ENCODE measurements around the gene RALY. TPM values are rescaled to one million over a fixed set of nuclear protein-coding genes. Genes with fewer than 3 reads are reported as not detected.

The RALY gene
- total RNA-seq, 1 experiment from 2014 or later: 185 TPM

- TF ChIP-seq, protein P1, sequence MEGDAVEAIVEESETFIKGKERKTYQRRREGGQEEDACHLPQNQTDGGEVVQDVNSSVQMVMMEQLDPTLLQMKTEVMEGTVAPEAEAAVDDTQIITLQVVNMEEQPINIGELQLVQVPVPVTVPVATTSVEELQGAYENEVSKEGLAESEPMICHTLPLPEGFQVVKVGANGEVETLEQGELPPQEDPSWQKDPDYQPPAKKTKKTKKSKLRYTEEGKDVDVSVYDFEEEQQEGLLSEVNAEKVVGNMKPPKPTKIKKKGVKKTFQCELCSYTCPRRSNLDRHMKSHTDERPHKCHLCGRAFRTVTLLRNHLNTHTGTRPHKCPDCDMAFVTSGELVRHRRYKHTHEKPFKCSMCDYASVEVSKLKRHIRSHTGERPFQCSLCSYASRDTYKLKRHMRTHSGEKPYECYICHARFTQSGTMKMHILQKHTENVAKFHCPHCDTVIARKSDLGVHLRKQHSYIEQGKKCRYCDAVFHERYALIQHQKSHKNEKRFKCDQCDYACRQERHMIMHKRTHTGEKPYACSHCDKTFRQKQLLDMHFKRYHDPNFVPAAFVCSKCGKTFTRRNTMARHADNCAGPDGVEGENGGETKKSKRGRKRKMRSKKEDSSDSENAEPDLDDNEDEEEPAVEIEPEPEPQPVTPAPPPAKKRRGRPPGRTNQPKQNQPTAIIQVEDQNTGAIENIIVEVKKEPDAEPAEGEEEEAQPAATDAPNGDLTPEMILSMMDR (conservative IDR thresholded peaks at IDR 0.05; ENCODE audit: low read depth, low read length): no peak
- TF ChIP-seq EZH2 (IDR thresholded peaks at IDR 0.05; ENCODE audit: borderline replicate concordance, low read depth, low read length, poor library complexity, severe bottlenecking): no peak
- DNase-seq (ENCODE audit: low spot score): peak; percentile 42
- Histone ChIP-seq H3K4me3 (ENCODE audit: low read depth, low read length, poor library complexity, severe bottlenecking) (no peak overlapping the region), H3K36me3 (ENCODE audit: insufficient read depth, low read length, poor library complexity, severe bottlenecking) (peaks cover 43% of the 10 kb centered on the region), H3K27ac (ENCODE audit: low read depth, low read length, poor library complexity, severe bottlenecking) (peak overlapping the region; percentile 56), H3K9me3 (ENCODE audit: low read depth, low read length, poor library complexity, severe bottlenecking) (no peaks in the 10 kb centered on the region), H3K27me3 (replicated peaks; ENCODE audit: insufficient read depth, low read depth, low read length, poor library complexity) (no peaks in the 10 kb centered on the region), H3K4me1 (ENCODE audit: insufficient read depth, low read length, poor library complexity, severe bottlenecking) (peaks cover 32% of the 10 kb centered on the region)
- BruUV-seq (replicated peaks): no TSS peak
- ChIA-PET POLR2A (ENCODE audit: low non-redundant PET) (no interaction called here), CTCF (no interaction called here)
- intact Hi-C loops (cut with micrococcal nuclease; ENCODE audit: unreplicated experiment): no loop called here
These were observed 90.7 kb downstream of the RALY start for GRCh38 chr20:34084227-34084923.

DNA sequence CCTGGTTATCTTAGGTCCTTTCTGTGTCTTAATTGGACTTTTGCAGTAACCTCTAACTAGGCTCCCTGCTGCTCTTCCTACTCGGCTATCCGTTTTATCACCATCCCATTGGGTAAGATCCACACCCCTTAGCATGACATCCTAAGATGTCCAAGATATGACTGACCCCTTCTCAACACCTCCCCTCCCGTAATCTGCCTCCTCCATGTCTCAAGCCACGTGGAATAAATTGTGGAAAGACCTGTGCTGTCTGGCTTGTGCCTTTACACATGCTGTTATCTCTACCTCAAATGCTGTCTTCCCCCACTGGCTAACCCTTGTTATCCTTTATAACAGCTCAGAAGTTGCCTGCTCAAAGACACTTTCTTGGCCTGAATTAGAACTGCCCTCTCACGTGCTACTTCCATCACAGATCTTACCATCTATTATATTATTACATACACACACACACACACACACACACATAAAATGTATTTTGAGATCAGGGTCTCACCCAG, 91.9 kb downstream of the RALY start:
- H3K36me3 ChIP-seq (ENCODE audit: insufficient read depth, low read length, poor library complexity, severe bottlenecking): peaks cover 55% of the 10 kb centered on the region
- no peak for TF ChIP-seq EZH2 (IDR thresholded peaks at IDR 0.05; ENCODE audit: borderline replicate concordance, low read depth, low read length, poor library complexity, severe bottlenecking)
- TF ChIP-seq, protein P1 (conservative IDR thresholded peaks at IDR 0.05; ENCODE audit: low read depth, low read length): no peak
- no peaks in the 10 kb centered on the region for H3K9me3 ChIP-seq (ENCODE audit: low read depth, low read length, poor library complexity, severe bottlenecking)
- no peak for DNase-seq (ENCODE audit: low spot score)
- H3K4me3 ChIP-seq (ENCODE audit: low read depth, low read length, poor library complexity, severe bottlenecking): no peak overlapping the region
- peaks cover 32% of the 10 kb centered on the region for H3K4me1 ChIP-seq (ENCODE audit: insufficient read depth, low read length, poor library complexity, severe bottlenecking)
- intact Hi-C loops (cut with micrococcal nuclease; ENCODE audit: unreplicated experiment): no loop called here
- H3K27me3 ChIP-seq (replicated peaks; ENCODE audit: insufficient read depth, low read depth, low read length, poor library complexity): no peaks in the 10 kb centered on the region
- H3K27ac ChIP-seq (ENCODE audit: low read depth, low read length, poor library complexity, severe bottlenecking): no peak overlapping the region
- no TSS peak for BruUV-seq (replicated peaks)
- CTCF ChIA-PET: no interaction called here
- POLR2A ChIA-PET (ENCODE audit: low non-redundant PET): no interaction called here

DNA sequence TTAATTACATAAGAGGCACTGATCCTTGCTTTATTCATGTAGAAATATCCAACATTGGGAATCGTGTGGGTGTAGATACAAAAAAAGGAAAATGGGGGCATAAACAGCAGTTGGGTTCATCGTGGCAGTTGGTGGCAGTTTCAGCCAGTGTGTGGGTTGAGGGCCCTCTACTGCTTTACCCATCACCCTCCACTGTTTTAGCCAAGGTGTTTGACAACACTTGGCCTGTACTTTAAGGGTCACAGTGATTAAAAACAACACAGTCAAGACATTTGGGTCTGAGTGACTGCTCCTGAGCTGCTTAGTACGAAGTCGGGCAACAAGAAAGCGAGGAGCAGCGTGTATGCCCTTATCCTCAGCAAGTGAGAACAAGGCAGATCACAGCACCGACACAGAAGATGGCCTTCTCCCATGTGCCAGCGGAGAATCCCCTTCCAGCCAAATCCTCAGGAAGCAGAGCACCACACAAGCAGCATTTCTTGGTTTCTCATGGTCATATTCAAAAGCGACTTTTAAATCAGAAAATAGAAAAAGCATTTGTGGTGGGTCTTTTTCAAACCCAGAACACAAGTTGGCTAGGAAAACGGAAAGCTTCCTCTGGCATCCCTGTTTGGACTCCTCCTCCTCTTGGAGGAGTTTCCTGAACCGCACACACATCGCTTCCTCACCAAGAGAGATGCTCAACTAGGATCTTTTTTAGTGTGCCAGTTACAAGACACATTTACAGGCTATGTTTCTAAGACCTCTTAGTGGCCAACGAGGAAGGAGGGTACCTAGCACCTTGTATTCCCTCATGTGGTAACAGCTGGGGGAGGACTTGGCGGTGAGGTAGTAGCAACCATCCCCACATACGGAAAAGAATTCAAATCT, 94.8 kb downstream of the RALY start:
- POLR2A ChIA-PET (ENCODE audit: low non-redundant PET): no interaction called here
- H3K9me3 ChIP-seq (ENCODE audit: low read depth, low read length, poor library complexity, severe bottlenecking): no peaks in the 10 kb centered on the region
- no peak overlapping the region for H3K27ac ChIP-seq (ENCODE audit: low read depth, low read length, poor library complexity, severe bottlenecking)
- CTCF ChIA-PET: no interaction called here
- TF ChIP-seq EZH2 (IDR thresholded peaks at IDR 0.05; ENCODE audit: borderline replicate concordance, low read depth, low read length, poor library complexity, severe bottlenecking): no peak
- TF ChIP-seq, protein P1 (conservative IDR thresholded peaks at IDR 0.05; ENCODE audit: low read depth, low read length): no peak
- no peak for DNase-seq (ENCODE audit: low spot score)
- no TSS peak for BruUV-seq (replicated peaks)
- peaks cover 14% of the 10 kb centered on the region for H3K4me1 ChIP-seq (ENCODE audit: insufficient read depth, low read length, poor library complexity, severe bottlenecking)
- H3K4me3 ChIP-seq (ENCODE audit: low read depth, low read length, poor library complexity, severe bottlenecking): no peak overlapping the region
- no peaks in the 10 kb centered on the region for H3K27me3 ChIP-seq (replicated peaks; ENCODE audit: insufficient read depth, low read depth, low read length, poor library complexity)
- intact Hi-C loops (cut with micrococcal nuclease; ENCODE audit: unreplicated experiment): no loop called here
- H3K36me3 ChIP-seq (ENCODE audit: insufficient read depth, low read length, poor library complexity, severe bottlenecking): peaks cover 72% of the 10 kb centered on the region
